H1 (cell line): ENCODE measurements around the gene GNAQ. TPM values are rescaled to one million over a fixed set of nuclear protein-coding genes. Genes with fewer than 3 reads are reported as not detected.

Source experiments
- CTCF ChIA-PET: fragments of 300-600 bp; sonication (Branson Sonifier 250); formaldehyde crosslinking; loops from one replicate; lab custom pipeline; 2021; ENCODE audit not compliant: partially characterized antibody; lab: Charles Lee
- POLR2A ChIA-PET: fragments of 300-600 bp; sonication (Branson Sonifier 250); formaldehyde crosslinking; loops from one replicate; lab custom pipeline; 2021; ENCODE audit warnings: inconsistent platforms; ENCODE audit not compliant: partially characterized antibody; lab: Charles Lee
- DNase-seq, 2 experiments: peaks; one replicate each; pipeline versions ENCODE4 v3.0.0 to v3.0.0-alpha.2; 2010 to 2022; ENCODE audit warnings: low spot score in 2 of 2, low read depth in 1 of 2, mixed read lengths in 1 of 2
- FAIRE-seq: peaks from 2 replicates; lab custom pipeline; 2011; peaks lifted over from hg19 to GRCh38; lab: Jason Lieb, UNC
- H2AFZ ChIP-seq: 2 replicates; pipeline ENCODE4 v1.8.1; 2012; ENCODE audit warnings: low read length, inconsistent platforms
- H2AK5ac ChIP-seq: 2 replicates; pipeline ENCODE4 v1.6.1; 2013; ENCODE audit warnings: low read depth, low read length
- H2BK120ac ChIP-seq: replicated peaks from 2 replicates; pipeline ENCODE3; 2013; ENCODE audit warnings: low read depth, low read length, inconsistent platforms
- H2BK12ac ChIP-seq: 2 replicates; pipeline ENCODE4 v1.6.1; 2013; ENCODE audit warnings: low read depth, low read length
- H2BK15ac ChIP-seq: 2 replicates; pipeline ENCODE4 v1.6.1; 2013; ENCODE audit warnings: low read length
- H2BK20ac ChIP-seq: 2 replicates; pipeline ENCODE4 v1.6.1; 2013; ENCODE audit warnings: low read length
- H2BK5ac ChIP-seq: 2 replicates; pipeline ENCODE4 v1.6.1; 2013; ENCODE audit warnings: low read depth, low read length
- H3K14ac ChIP-seq: 2 replicates; pipeline ENCODE4 v1.6.1; 2013; ENCODE audit warnings: inconsistent platforms; ENCODE audit not compliant: insufficient read length
- H3K18ac ChIP-seq: 2 replicates; pipeline ENCODE4 v1.6.1; 2013; ENCODE audit warnings: low read length; ENCODE audit errors: extremely low read depth
- H3K23ac ChIP-seq: 2 replicates; pipeline ENCODE4 v1.6.1; 2013; ENCODE audit warnings: inconsistent platforms; ENCODE audit not compliant: insufficient read length
- H3K23me2 ChIP-seq: 2 replicates; pipeline ENCODE4 v1.6.1; 2013; ENCODE audit warnings: low read depth, low read length
- H3K27ac ChIP-seq: 2 replicates; pipeline ENCODE4 v1.6.1; 2011; ENCODE audit warnings: low read depth, low read length, inconsistent platforms
- H3K27me3 ChIP-seq, 4 experiments: replicated peaks in 1 of 4; 1 replicate in 1 of 4; 2 replicates in 3 of 4; pipeline versions ENCODE4 v1.6.1 to v1.8.1; 2011 to 2013; ENCODE audit warnings: low read length in 3 of 4, mild to moderate bottlenecking in 3 of 4, inconsistent platforms in 2 of 4, mixed read lengths in 2 of 4, moderate library complexity in 1 of 4; ENCODE audit not compliant: control insufficient read depth in 3 of 4, insufficient read depth in 3 of 4; ENCODE audit errors: extremely low read depth in 1 of 4
- H3K36me3 ChIP-seq, 4 experiments: 2 replicates each; pipeline versions ENCODE4 v1.6.1 to v1.8.1; 2011 to 2013; ENCODE audit warnings: mild to moderate bottlenecking in 4 of 4, low read length in 3 of 4, moderate library complexity in 2 of 4, control low read depth in 1 of 4, inconsistent platforms in 1 of 4; ENCODE audit not compliant: insufficient read depth in 4 of 4, control insufficient read depth in 2 of 4
- H3K4ac ChIP-seq: replicated peaks from 2 replicates; pipeline ENCODE3; 2013; ENCODE audit warnings: low read length, low read depth, mixed read lengths, inconsistent platforms; ENCODE audit not compliant: insufficient read length
- H3K4me1 ChIP-seq, 4 experiments: replicated peaks in 1 of 4; 1 replicate in 1 of 4; 2 replicates in 3 of 4; pipeline versions ENCODE4 v1.6.1 to v1.8.1; 2011 to 2013; ENCODE audit warnings: low read length in 3 of 4, inconsistent platforms in 2 of 4, mixed read lengths in 1 of 4; ENCODE audit not compliant: insufficient read depth in 4 of 4, control insufficient read depth in 3 of 4
- H3K4me2 ChIP-seq, 2 experiments: 2 replicates each; pipeline versions ENCODE4 v1.6.1 to v1.8.1; 2011 to 2013; ENCODE audit warnings: low read depth in 2 of 2, low read length in 2 of 2, control low read depth in 1 of 2, inconsistent platforms in 1 of 2, mild to moderate bottlenecking in 1 of 2; ENCODE audit not compliant: insufficient read depth in 1 of 2
- H3K4me3 ChIP-seq, 4 experiments: fragments of 200-600, 300-600 bp in 1 of 4; sonication (generic), shearing (Covaris generic), sonication (Bioruptor Twin) in 1 of 4; 2 replicates each; pipeline versions ENCODE4 v1.5.1 to v1.8.1; 2011 to 2016; ENCODE audit warnings: low read length in 4 of 4, low read depth in 3 of 4, control low read depth in 2 of 4, inconsistent platforms in 2 of 4, mild to moderate bottlenecking in 2 of 4, mixed read lengths in 1 of 4, moderate library complexity in 1 of 4; ENCODE audit not compliant: insufficient read depth in 2 of 4; ENCODE audit errors: extremely low read depth in 1 of 4
- H3K56ac ChIP-seq: replicated peaks from 2 replicates; pipeline ENCODE3; 2013; ENCODE audit warnings: low read depth, mild to moderate bottlenecking, mixed read lengths, low read length, inconsistent platforms; ENCODE audit not compliant: insufficient read length
- H3K79me1 ChIP-seq: 2 replicates; pipeline ENCODE4 v1.6.1; 2013; ENCODE audit warnings: low read depth, low read length, control low read depth
- H3K79me2 ChIP-seq, 2 experiments: 2 replicates each; pipeline versions ENCODE4 v1.6.1 to v1.8.1; 2012 to 2013; ENCODE audit warnings: low read length in 2 of 2, mild to moderate bottlenecking in 2 of 2, inconsistent platforms in 1 of 2; ENCODE audit not compliant: insufficient read depth in 2 of 2, control insufficient read depth in 1 of 2
- H3K9ac ChIP-seq, 4 experiments: replicated peaks in 1 of 4; 1 replicate in 1 of 4; 2 replicates in 3 of 4; pipeline versions ENCODE4 v1.6.1 to v1.8.1; 2011 to 2013; ENCODE audit warnings: low read depth in 3 of 4, low read length in 3 of 4, control low read depth in 2 of 4, mild to moderate bottlenecking in 2 of 4, moderate library complexity in 2 of 4, inconsistent platforms in 1 of 4; ENCODE audit errors: extremely low read depth in 1 of 4
- H3K9me3 ChIP-seq, 2 experiments: 2 replicates each; pipeline versions ENCODE4 v1.6.1 to v1.8.1; 2012 to 2013; ENCODE audit warnings: mild to moderate bottlenecking in 2 of 2, moderate library complexity in 2 of 2, control low read depth in 1 of 2, inconsistent platforms in 1 of 2, low read depth in 1 of 2, low read length in 1 of 2, mixed read lengths in 1 of 2; ENCODE audit not compliant: insufficient read depth in 2 of 2
- H4K20me1 ChIP-seq, 2 experiments: replicated peaks in 1 of 2; 2 replicates each; pipeline versions ENCODE3 to v1.8.1; 2011 to 2013; ENCODE audit warnings: inconsistent platforms in 2 of 2, low read length in 2 of 2, mild to moderate bottlenecking in 1 of 2; ENCODE audit not compliant: insufficient read depth in 2 of 2, control insufficient read depth in 1 of 2
- H4K5ac ChIP-seq: 2 replicates; pipeline ENCODE4 v1.6.1; 2013; ENCODE audit warnings: low read length, low read depth, mixed read lengths, inconsistent platforms; ENCODE audit not compliant: insufficient read length
- H4K8ac ChIP-seq: 2 replicates; pipeline ENCODE4 v1.8.0; 2013; ENCODE audit warnings: mild to moderate bottlenecking, moderate library complexity, low read length, inconsistent platforms; ENCODE audit not compliant: insufficient read depth; ENCODE audit errors: extremely low read depth
- H4K91ac ChIP-seq: replicated peaks from 2 replicates; pipeline ENCODE3; 2013; ENCODE audit warnings: low read length, mixed read lengths, inconsistent platforms; ENCODE audit not compliant: insufficient read length
- EZH2 ChIP-seq: fragments of 200-600 bp; sonication (generic); IDR thresholded peaks from 2 replicates; pipeline ENCODE4 v1.7.1; 2012; ENCODE audit warnings: low read depth, mild to moderate bottlenecking, moderate library complexity, low read length, inconsistent platforms; ENCODE audit not compliant: severe bottlenecking
- HDAC6 ChIP-seq: IDR thresholded peaks from one replicate; pipeline ENCODE4 v1.7.1; 2012; ENCODE audit warnings: low read depth, mild to moderate bottlenecking, inconsistent platforms, low read length, moderate library complexity
- KDM1A ChIP-seq: fragments of 200-600, 300-600 bp; sonication (generic); IDR thresholded peaks from 2 replicates; pipeline ENCODE4 v1.7.1; 2016; ENCODE audit warnings: mild to moderate bottlenecking, low read length, borderline replicate concordance
- KDM4A ChIP-seq: IDR thresholded peaks from one replicate; pipeline ENCODE4 v1.7.1; 2012; ENCODE audit warnings: low read depth, mild to moderate bottlenecking, moderate library complexity, low read length, inconsistent platforms; ENCODE audit not compliant: severe bottlenecking
- MAFK ChIP-seq: IDR thresholded peaks from 2 replicates; pipeline ENCODE4 v1.6.1; 2012; ENCODE audit warnings: low read depth, mild to moderate bottlenecking, improper control_type of control experiment, low read length
- NANOG ChIP-seq: IDR thresholded peaks from 2 replicates; pipeline ENCODE4 v1.6.1; 2011; ENCODE audit warnings: low read length, low read depth, mild to moderate bottlenecking, inconsistent platforms; ENCODE audit not compliant: insufficient read depth, poor library complexity, severe bottlenecking
- NRF1 ChIP-seq: IDR thresholded peaks from 2 replicates; pipeline ENCODE4 v1.6.1; 2011; ENCODE audit warnings: mild to moderate bottlenecking, low read depth, low read length, improper control_type of control experiment
- POLR2A ChIP-seq, 2 experiments: IDR thresholded peaks; 1 replicate in 1 of 2; 2 replicates in 1 of 2; pipeline ENCODE4 v1.6.1; 2011; ENCODE audit warnings: low read depth in 2 of 2, low read length in 2 of 2, mild to moderate bottlenecking in 2 of 2; ENCODE audit errors: control extremely low read depth in 1 of 2
- SAP30 ChIP-seq: fragments of 300-600 bp; sonication (generic); IDR thresholded peaks from 2 replicates; pipeline ENCODE4 v1.7.1; 2012; ENCODE audit warnings: low read length, moderate library complexity, mild to moderate bottlenecking, inconsistent platforms; ENCODE audit not compliant: insufficient read depth, insufficient replicate concordance
- SRF ChIP-seq: IDR thresholded peaks from 2 replicates; pipeline ENCODE4 v1.6.1; 2011; ENCODE audit warnings: mild to moderate bottlenecking, low read depth, low read length, moderate library complexity
- TAF1 ChIP-seq: IDR thresholded peaks from 2 replicates; pipeline ENCODE4 v1.6.1; 2011; ENCODE audit warnings: mild to moderate bottlenecking, low read depth, low read length
- TEAD4 ChIP-seq: IDR thresholded peaks from 2 replicates; pipeline ENCODE4 v1.6.1; 2012; ENCODE audit warnings: low read depth, low read length, inconsistent platforms, mixed read lengths
- polyA plus RNA-seq, 7 experiments: library from polyadenylated mRNA; depleted of rRNA in 3 of 7; stranded (reverse) in 5 of 7; unstranded in 2 of 7; fragments of >200 nt in 5 of 7; fragments of 200-250 nt in 2 of 7; gene quantifications; 1 replicate in 5 of 7; 2 replicates in 1 of 7; 4 replicates in 1 of 7; pipeline versions ENCODE4 v1.2.1 to v1.2.3, GENCODE V29; 2011 to 2013; ENCODE audit warnings: missing spikeins in 2 of 7, mixed read lengths in 2 of 7
- total RNA-seq: library from RNA; stranded (reverse); fragmentation: NEBNext Ultra II Directional; extraction: Animal tissue kit (Norgen Biotek cat#: 25700); gene quantifications from 2 replicates; pipeline ENCODE4 v1.2.1, GENCODE V29; 2021
- TF ChIP-seq, protein P1 (sequence below), 3 experiments: IDR thresholded peaks; 1 replicate in 2 of 3; 2 replicates in 1 of 3; pipeline versions ENCODE4 v1.5.1 to v1.6.1; 2011; ENCODE audit warnings: low read length in 3 of 3, mild to moderate bottlenecking in 3 of 3, inconsistent platforms in 2 of 3, low read depth in 1 of 3, moderate library complexity in 1 of 3; ENCODE audit not compliant: insufficient read depth in 1 of 3; ENCODE audit errors: control extremely low read depth in 1 of 3

The GNAQ gene
- total and polyA plus RNA-seq, 2 of the 8 experiments (the other 6 are each of a cell fraction or from before 2014, with no cell fraction given) = 22.8 to 63.8 TPM

- DNase-seq (no peak), FAIRE-seq (no peak)
- Histone ChIP-seq H3K18ac (no peak overlapping the region), H3K4me1 (peaks cover 0 to 4% (median 0%) of the 10 kb centered on the region in 4 experiments; a peak in 1 of 7 replicates), H3K23ac (no peak overlapping the region), H2BK20ac (no peak overlapping the region), H3K4me2 (no peak overlapping the region), H2BK15ac (no peak overlapping the region), H3K36me3 (no peaks in the 10 kb centered on the region), H2AFZ (no peak overlapping the region), H3K79me2 (no peaks in the 10 kb centered on the region), H3K27ac (no peak overlapping the region), H3K79me1 (no peaks in the 10 kb centered on the region), H3K4ac (no peak overlapping the region), H2AK5ac (no peak overlapping the region), H4K8ac (no peak overlapping the region), H4K5ac (no peak overlapping the region), H4K20me1 (no peaks in the 10 kb centered on the region), H2BK12ac (no peak overlapping the region), H2BK120ac (no peak overlapping the region), H2BK5ac (no peak overlapping the region), H3K9me3 (no peaks in the 10 kb centered on the region), H3K23me2 (no peaks in the 10 kb centered on the region), H3K4me3 (no peak overlapping the region), H3K14ac (no peak overlapping the region), H3K27me3 (no peaks in the 10 kb centered on the region), H3K56ac (no peak overlapping the region), H4K91ac (no peak overlapping the region), H3K9ac (no peak overlapping the region)
- POLR2A ChIA-PET = interaction anchor here (1.1 to 1.9 kb wide), 2 partner anchors 9 to 14 kb away, joined by 4 to 5 read pairs; no protein-coding TSS in a partner anchor
- CTCF ChIA-PET = interaction anchor here (1.5 to 2.2 kb wide), 3 partner anchors 10 to 68 kb away, joined by 3 to 21 read pairs (median 5); no protein-coding TSS in a partner anchor
- no peak for TF ChIP-seq KDM1A
- no peak for TF ChIP-seq TEAD4
- no peak for TF ChIP-seq EZH2
- TF ChIP-seq SAP30 = no peak
- TF ChIP-seq KDM4A = no peak
- no peak for TF ChIP-seq NANOG
- TF ChIP-seq HDAC6 = no peak
- no peak for TF ChIP-seq NRF1
- no peak for TF ChIP-seq TAF1
- TF ChIP-seq POLR2A (IDR thresholded peaks at IDR 0.05; ENCODE audit: control extremely low read depth in 1 of 2, low read depth in 2 of 2, low read length in 2 of 2) = no peak
- TF ChIP-seq MAFK = no peak
- TF ChIP-seq, protein P1, sequence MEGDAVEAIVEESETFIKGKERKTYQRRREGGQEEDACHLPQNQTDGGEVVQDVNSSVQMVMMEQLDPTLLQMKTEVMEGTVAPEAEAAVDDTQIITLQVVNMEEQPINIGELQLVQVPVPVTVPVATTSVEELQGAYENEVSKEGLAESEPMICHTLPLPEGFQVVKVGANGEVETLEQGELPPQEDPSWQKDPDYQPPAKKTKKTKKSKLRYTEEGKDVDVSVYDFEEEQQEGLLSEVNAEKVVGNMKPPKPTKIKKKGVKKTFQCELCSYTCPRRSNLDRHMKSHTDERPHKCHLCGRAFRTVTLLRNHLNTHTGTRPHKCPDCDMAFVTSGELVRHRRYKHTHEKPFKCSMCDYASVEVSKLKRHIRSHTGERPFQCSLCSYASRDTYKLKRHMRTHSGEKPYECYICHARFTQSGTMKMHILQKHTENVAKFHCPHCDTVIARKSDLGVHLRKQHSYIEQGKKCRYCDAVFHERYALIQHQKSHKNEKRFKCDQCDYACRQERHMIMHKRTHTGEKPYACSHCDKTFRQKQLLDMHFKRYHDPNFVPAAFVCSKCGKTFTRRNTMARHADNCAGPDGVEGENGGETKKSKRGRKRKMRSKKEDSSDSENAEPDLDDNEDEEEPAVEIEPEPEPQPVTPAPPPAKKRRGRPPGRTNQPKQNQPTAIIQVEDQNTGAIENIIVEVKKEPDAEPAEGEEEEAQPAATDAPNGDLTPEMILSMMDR (IDR thresholded peaks at IDR 0.05; ENCODE audit: control extremely low read depth in 1 of 3, insufficient read depth in 1 of 3, low read depth in 1 of 3, low read length in 3 of 3) = no peak
- TF ChIP-seq SRF = no peak
These were observed 14.5 kb upstream of the GNAQ start for GRCh38 chr9:78046112-78046511.
